HG03097 (cell line): Measurements from ENCODE around the gene ZNF750.

Experiments used
- ATAC-seq: cut with Tn5 transposase; IDR thresholded peaks from one replicate; pipeline ENCODE4 v1.9.1; 2021; ENCODE audit not compliant: unreplicated experiment, low FRiP score

The ZNF750 gene

GRCh38 chr17:82839617-82840292 is at the start of gene ZNF750:
Gene ZNF750, minus strand, starts transcription at chr17:82840022. Its CDS starts 7,568 bp downstream, at chr17:82832454.
- ATAC-seq = no peak

- no peak for ATAC-seq
Observed at GRCh38 chr17:82888583-82889495, 49.0 kb upstream of the ZNF750 start.

- ATAC-seq = no peak
Observed at GRCh38 chr17:82887255-82888164, 47.7 kb upstream of the ZNF750 start.

GRCh38 chr17:82884970-82885353 is 45.1 kb upstream of the ZNF750 start:
- no peak for ATAC-seq

- no peak for ATAC-seq
Observed at GRCh38 chr17:82884341-82884969, 44.6 kb upstream of the ZNF750 start.

GRCh38 chr17:82883419-82884031 is 43.7 kb upstream of the ZNF750 start:
- ATAC-seq = no peak

- ATAC-seq = no peak
Observed at GRCh38 chr17:82882715-82883418, 43.0 kb upstream of the ZNF750 start.

GRCh38 chr17:82881900-82882714 is 42.3 kb upstream of the ZNF750 start:
- ATAC-seq = no peak

- no peak for ATAC-seq
Observed at GRCh38 chr17:82881324-82881823, 41.6 kb upstream of the ZNF750 start.

- no peak for ATAC-seq
Observed at GRCh38 chr17:82880620-82881323, 41.0 kb upstream of the ZNF750 start.

GRCh38 chr17:82879241-82879640 is 39.4 kb upstream of the ZNF750 start:
- no peak for ATAC-seq

- no peak for ATAC-seq
Observed at GRCh38 chr17:82878527-82878926, 38.7 kb upstream of the ZNF750 start.

GRCh38 chr17:82876602-82877379 is 37.0 kb upstream of the ZNF750 start:
- ATAC-seq = no peak

GRCh38 chr17:82876149-82876548 is 36.3 kb upstream of the ZNF750 start:
- ATAC-seq = no peak

GRCh38 chr17:82875407-82875856 is 35.6 kb upstream of the ZNF750 start:
- ATAC-seq = no peak

GRCh38 chr17:82874011-82874835 is 34.4 kb upstream of the ZNF750 start:
- no peak for ATAC-seq
